ENCODE results near the gene ZSWIM6.

The ZSWIM6 gene

DNA sequence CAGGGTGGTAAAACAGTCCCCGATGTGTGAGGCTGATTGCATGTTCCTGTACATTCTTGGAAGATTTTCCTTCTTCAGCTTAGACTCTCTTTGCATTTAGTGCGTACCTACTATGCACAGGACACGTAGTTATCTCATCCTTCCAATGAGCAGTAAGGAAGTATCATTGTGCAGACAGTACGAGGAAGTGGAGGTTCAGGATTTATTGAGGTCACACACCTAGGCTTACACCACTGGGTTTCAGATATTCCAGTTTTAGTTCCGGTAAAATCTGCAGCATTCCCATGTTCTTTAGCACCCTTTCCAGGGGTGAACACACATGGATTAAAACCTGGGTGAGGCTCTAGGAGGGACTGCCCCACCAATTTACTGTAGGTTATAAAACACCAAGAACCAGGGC is 238.7 kb downstream of the ZSWIM6 start:
- no peak for TF ChIP-seq ZNF274 (IDR thresholded peaks at IDR 0.05; ENCODE audit: low read depth, low read length)
- H3K4me3 ChIP-seq (ENCODE audit: low read length), result no peak overlapping the region

DNA sequence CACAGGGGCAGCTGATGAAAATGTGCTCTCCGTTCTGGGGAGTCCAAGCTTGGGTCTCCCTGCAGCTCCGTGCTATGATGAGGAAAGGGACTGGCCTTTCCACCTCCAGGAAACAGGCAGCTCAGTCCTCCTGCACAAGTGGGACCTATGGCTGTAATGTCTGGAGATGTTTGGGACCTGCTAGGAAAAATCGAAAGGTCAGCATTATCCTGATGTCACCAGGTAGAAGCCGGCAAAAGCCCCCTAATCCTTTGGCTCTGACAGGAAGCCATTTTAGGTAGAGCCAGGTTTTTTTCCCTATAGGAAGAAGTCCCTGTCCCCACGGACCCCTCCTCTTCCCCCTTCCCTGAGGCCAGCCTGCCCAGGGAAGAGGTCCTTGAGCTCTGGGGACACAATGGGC is 240.9 kb downstream of the ZSWIM6 start:
- H3K4me3 ChIP-seq (ENCODE audit: low read length), result no peak overlapping the region
- no peak for TF ChIP-seq ZNF274 (IDR thresholded peaks at IDR 0.05; ENCODE audit: low read depth, low read length)

DNA sequence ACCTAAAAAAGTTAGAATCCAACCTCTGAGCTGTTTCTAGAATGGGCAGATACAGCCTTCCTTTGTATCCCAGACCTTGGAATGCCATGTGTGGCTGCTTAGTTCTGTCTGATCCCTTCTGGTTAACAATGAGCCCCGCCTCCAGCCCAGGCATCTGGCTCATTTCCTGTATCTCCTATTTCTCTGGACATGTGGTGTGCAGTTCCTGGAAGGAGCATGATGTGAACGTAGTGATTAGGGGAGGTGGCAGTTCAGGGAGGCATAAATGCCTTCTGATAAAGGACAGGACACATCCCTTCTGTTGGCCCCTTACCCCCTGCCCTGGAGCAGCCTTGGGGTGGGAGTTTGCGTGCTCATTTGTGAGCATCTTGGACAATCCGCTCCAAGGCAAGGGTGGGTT is 243.0 kb downstream of the ZSWIM6 start:
- TF ChIP-seq ZNF274 (IDR thresholded peaks at IDR 0.05; ENCODE audit: low read depth, low read length), result no peak
- H3K4me3 ChIP-seq (ENCODE audit: low read length), result no peak overlapping the region

DNA sequence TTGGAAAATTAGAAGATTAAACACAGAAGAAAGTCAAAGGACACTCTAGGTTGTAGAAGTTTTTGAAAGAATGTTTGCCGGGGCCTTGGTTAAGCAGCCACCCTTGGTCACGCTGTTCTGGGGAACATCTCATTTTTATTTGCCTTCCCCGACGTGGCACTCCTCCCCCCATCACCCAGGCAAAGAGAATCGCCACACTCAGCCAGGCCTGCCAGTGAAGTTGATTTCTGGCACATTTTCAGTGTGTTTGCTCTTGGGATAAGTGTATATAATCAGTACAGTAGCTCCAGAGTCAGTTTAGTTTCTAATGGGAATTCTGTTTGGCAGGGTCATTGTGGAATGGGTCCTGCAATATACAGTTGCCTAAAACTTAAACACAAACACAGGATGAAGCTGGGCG is 243.5 kb downstream of the ZSWIM6 start:
- no peak for TF ChIP-seq ZNF274 (IDR thresholded peaks at IDR 0.05; ENCODE audit: low read depth, low read length)
- no peak overlapping the region for H3K4me3 ChIP-seq (ENCODE audit: low read length)

DNA sequence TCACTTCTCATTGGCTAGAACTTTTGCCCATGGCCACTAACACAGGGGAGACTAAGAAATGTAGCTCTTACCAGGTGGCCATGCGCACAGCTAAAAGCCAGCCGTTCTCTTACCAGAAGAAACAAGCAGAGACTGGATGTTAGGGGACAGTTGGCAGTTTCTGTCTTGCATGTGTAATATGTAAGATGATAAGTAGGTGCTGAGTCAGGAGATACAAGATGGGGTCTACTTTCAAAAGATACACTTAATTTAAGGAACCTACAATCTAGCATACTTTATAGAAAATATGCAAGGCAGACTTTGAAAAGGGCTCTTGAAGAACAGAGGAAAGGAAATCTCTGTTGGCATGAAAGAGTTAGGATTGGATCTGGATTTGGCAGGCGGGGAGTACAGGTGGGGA is 244.5 kb downstream of the ZSWIM6 start:
- TF ChIP-seq ZNF274 (IDR thresholded peaks at IDR 0.05; ENCODE audit: low read depth, low read length), result no peak
- H3K4me3 ChIP-seq (ENCODE audit: low read length), result no peak overlapping the region

DNA sequence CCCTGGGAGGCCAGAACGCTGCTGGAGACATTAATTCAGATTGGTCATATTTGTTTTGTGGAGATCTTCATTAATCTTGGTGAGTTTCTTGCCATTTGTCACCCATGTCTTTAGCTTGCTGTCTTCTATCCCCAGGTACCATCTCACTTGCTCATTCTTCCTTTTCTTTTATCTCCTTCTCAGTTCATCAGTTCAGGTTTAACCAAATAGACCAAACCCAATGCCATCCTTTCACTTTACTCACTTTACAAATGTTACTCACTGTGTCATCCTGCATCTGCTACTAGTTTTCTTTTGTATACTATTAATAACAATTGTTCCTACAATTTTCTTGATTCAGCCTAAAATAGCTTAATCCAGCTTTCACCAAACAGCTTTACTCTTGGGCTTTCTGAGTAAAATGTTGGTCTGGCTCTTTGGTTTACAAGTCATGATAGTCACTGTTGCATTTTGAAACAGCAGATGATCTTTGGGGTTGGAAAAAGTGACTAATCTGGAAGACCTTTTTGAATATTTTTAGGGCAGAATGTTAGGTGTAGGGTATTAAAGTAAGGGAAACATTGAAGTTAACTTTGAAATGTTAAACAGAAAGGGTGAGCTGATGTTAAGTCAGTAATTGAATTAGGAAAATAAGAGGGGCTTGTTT is 246.9 kb downstream of the ZSWIM6 start:
- H3K4me3 ChIP-seq (ENCODE audit: low read length), result no peak overlapping the region
- TF ChIP-seq ZNF274 (IDR thresholded peaks at IDR 0.05; ENCODE audit: low read depth, low read length), result no peak

DNA sequence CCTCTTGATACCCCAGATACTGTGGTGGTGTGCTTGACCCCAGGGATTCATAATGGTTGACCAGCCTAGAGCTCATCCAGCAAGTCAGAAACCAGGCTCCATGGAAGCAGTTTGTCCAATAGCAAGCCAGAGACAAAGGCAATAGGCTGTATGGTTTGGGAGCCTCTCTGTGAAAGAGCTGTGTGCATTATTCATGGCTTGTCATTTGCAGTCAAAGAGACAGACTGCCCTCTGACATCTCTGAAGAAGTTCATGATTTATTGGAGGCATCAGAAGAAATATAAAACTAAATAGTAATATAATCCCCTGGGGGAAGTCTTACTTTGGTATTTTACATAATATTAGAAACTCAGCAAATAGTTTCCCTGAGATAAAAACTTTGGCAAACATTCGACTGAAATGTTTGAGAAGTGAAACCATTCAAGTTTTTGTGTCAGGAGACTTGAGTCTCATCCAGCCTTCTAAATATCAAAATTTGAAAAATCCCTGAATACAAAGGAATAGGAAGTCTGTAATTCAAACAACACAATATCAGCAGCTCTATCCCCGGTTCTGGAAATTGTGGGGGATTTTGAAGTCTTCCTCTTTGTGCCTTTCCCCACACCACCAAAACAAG is 250.3 kb downstream of the ZSWIM6 start:
- TF ChIP-seq ZNF274 (IDR thresholded peaks at IDR 0.05; ENCODE audit: low read depth, low read length), result no peak
- H3K4me3 ChIP-seq (ENCODE audit: low read length), result no peak overlapping the region

DNA sequence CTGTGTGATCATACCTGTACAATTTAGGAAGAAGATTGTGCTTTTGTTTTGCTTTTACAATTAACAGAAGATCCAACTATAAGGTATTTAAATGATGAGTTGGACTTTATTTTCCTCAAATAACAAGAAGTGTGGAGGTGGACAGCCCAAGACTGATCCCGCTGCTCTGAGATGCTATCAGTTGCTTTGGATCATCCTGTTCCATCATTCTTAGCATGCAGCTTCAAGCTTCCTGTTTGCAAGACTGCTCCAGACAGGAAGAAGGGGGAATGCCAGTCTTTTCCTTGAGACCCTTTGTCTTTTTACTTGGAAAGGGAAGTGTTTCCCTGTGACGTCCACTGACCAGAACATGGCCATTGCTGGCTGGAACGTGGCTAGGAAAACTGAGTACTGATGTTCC is 250.8 kb downstream of the ZSWIM6 start:
- no peak overlapping the region for H3K4me3 ChIP-seq (ENCODE audit: low read length)
- no peak for TF ChIP-seq ZNF274 (IDR thresholded peaks at IDR 0.05; ENCODE audit: low read depth, low read length)

DNA sequence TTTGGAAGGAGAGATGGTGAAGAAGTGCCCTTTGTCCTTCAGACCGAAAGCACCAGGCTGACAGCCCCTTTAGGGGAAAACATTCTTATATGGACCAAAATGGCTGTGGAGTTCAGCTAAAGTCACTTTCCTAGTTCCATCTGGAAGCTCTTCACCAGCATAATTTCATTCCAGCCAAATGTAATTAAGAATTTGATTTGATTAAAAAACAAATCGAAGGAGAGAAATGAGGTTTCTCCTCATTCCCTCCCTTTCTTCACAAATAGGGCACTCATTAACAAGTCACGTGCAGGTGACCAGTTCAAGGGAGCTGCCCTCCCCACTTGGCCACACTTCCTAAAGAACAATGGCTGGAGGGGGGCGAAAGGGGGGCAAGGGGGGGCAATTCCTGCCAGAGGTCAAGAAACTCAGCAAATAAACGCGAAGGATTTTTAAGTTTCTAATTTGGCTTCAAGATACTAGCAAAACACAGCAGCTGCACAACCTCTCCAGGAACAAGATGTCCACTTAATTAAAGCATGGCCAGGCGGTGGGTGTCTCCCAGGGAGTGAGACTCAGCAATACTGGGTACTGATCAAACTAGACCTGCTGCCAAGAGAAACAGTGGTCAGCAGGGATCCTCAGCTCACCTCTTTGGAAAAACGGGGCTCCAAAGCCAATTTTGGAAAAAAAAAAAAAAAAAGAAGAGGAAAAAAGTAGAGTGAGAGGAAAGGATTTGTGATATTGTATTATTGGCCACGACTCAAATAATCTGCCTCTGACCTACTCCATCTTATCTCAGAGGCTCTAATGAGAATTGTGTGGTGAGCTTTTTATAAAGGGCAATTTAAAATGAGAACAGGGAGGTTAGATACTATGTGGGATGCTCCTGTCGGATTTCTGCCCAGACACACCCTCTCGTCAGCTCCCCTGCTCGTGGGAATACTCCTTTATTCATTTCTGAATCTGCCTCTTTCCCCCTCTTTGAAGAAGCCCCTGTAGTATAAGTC is 254.3 kb downstream of the ZSWIM6 start:
- H3K4me3 ChIP-seq (ENCODE audit: low read length), result no peak overlapping the region
- no peak for TF ChIP-seq ZNF274 (IDR thresholded peaks at IDR 0.05; ENCODE audit: low read depth, low read length)

DNA sequence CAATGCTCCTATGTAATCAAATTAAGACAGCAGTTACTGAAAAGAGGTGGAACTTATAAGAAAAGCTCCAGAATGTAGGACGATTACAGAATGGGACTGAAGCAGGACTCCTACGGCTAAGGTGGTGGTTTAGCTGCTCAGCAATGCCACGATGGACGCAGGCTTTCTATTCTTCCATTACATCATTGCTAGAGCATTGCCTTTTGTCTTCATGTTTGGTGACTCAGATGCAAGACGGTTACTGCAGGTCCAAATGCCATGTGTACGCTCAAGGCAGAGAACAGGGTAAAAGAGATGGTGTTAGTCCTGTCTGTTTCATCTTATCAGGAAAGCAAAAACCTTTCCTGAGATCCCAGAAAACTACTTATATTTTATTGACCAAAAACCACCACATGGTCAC is 255.1 kb downstream of the ZSWIM6 start:
- TF ChIP-seq ZNF274 (IDR thresholded peaks at IDR 0.05; ENCODE audit: low read depth, low read length), result no peak
- H3K4me3 ChIP-seq (ENCODE audit: low read length), result no peak overlapping the region

DNA sequence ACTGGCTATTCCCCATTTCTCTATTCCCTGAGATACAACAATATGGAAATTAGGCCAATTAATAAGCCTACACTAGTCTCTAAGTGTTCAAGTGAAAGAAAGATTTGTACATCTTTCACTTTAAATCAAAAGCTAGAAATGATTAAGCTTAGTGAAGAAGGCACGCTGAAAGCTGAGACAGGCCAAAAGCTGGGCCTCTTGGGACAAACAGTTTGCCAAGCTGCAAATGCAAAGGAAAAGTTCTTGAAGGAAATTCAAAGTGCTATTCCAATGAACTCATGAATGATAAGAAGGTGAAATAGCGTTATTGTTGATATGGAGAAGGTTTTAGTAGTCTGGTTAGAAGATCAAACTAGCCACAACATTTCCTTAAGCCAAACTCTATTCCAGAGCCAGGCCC is 256.2 kb downstream of the ZSWIM6 start:
- no peak overlapping the region for H3K4me3 ChIP-seq (ENCODE audit: low read length)
- TF ChIP-seq ZNF274 (IDR thresholded peaks at IDR 0.05; ENCODE audit: low read depth, low read length), result no peak

DNA sequence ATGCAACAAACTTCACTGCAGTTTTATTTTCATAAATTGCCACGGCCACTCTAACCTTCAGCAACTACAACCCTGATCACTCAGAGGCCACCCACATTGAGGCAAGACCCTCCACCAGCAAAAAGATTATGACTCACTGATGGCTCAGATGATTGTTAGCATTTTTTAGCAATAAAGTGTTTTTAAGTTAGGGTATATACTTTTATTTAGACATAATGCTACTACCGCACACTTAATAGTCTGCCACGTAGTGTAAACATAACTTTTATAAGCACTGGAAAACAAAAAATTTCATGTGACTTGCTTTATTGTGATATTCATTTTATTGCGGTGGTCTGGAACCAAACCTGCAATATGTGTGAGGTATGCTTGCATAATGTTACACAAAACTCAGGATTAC is 257.9 kb downstream of the ZSWIM6 start:
- H3K4me3 ChIP-seq (ENCODE audit: low read length), result no peak overlapping the region
- TF ChIP-seq ZNF274 (IDR thresholded peaks at IDR 0.05; ENCODE audit: low read depth, low read length), result no peak

DNA sequence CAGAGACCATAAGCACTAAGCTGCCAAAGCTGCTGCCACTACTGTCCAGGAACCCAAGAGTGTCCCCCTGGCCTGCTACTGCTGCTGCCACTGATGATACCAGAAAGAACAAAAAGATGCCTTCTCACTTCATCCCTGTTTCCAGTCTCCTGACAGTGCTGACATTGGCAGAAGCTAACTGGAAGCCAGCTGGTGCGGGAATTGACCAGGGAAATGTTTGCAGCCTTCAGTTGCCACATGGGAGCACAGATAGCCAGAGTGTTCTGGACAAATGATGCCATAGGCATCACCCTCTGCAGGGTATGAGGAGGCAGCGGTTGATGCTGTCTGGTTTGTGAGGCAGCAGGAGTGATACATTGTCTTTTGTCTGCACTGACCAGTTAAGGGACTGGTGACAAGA is 258.4 kb downstream of the ZSWIM6 start:
- H3K4me3 ChIP-seq (ENCODE audit: low read length), result no peak overlapping the region
- no peak for TF ChIP-seq ZNF274 (IDR thresholded peaks at IDR 0.05; ENCODE audit: low read depth, low read length)

DNA sequence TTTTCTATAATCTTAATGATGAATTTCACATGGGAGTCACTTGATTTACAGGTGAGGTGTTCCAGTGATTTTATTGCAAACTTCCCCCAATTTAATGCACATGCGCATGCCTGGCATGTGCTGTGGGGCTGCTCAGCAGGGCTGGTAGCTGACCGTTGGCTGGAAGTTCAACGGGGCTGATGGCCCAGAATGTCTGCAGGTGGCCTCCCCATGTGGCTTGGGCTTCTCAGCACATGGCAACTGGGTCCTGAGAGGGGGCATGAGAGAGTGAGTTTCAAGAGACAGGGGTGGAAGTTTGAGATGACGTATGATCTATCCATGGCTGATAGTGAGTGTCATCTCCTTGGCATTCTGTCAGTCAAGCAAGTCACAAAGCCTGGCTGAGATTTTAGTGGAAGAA is 259.8 kb downstream of the ZSWIM6 start:
- H3K4me3 ChIP-seq (ENCODE audit: low read length), result no peak overlapping the region
- TF ChIP-seq ZNF274 (IDR thresholded peaks at IDR 0.05; ENCODE audit: low read depth, low read length), result no peak

DNA sequence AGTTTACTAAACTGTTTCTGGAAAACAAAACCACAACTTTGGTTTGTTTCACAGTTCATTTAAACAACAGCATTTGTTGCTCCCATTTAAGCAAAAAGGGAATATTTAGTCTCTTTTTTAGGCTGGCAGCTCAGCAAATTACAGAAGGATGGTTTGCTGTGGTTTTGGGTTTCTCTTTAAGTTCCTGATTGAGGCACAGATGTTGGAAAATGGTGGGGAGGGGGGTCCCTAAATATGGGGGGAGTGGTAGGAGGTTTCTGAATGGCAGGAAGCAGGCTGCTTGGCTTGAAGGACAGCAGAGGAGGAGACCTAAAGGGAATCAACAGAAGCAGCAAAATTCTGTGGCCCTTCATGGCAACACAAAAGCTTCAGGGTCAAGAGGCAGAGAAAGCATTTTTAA is 263.4 kb downstream of the ZSWIM6 start:
- TF ChIP-seq ZNF274 (IDR thresholded peaks at IDR 0.05; ENCODE audit: low read depth, low read length), result no peak
- no peak overlapping the region for H3K4me3 ChIP-seq (ENCODE audit: low read length)
